Measurements from ENCODE around the gene IFI27.

Gene IFI27

DNA sequence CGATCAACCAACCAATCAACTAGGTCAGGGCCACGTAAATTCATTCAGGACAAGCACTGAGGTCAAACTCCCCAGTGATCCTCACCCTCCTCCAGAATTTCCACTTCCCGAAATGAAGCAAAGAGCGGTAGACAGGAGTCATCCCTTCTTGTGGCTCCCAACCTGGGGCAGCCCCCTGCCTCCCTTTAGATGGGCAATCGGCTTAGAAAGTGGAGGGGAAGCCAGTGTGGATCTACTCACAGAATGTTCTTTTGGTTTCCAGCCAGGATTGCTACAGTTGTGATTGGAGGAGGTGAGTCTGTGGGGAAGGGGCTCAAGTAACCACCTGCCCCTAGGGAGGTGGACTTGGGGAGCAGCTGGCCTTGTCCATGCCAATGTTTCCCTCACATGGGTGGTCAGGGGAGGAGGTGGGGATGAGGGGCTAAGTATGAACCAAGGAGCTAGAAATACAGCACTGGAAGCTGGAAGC is 4.1 kb downstream of the IFI27 start:
- H3K36me3 Mint-ChIP-seq: no peaks in the 10 kb centered on the region
- peaks cover 3% of the 10 kb centered on the region for H3K9me3 Mint-ChIP-seq
- H3K4me1 Mint-ChIP-seq: no peaks in the 10 kb centered on the region
- H3K27me3 Mint-ChIP-seq: peaks cover 68% of the 10 kb centered on the region
- ATAC-seq: no peak
- no peak overlapping the region for H3K4me3 Mint-ChIP-seq
- H3K27ac Mint-ChIP-seq: no peak overlapping the region

DNA sequence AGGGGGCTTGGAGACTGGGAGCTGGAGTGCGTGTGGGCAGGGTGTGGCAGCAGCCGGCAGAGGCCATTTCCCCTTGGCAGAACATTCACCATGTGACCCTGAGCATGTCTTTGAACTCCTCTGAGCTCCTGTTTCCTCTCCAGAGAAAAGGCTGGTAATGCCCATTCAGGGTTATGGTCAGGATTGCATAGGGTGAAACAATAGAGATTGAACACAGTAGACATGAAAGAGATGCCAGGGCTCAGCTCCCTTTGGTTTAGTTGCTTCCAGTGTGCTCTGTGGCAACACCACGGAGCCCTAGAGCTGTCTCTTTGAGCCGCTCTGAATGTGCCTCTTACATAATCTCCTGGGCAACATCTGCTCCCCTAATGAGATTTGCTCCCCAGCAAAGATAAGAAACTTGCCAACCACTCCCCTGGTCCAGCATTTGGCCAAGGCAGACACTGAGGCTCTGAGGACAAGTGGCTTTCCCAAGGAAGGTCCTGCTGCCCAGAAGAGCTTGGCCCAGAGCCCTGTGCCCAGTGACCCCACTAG is 4.6 kb downstream of the IFI27 start:
- Mint-ChIP-seq H3K27ac (no peak overlapping the region), H3K9me3 (peaks cover 5% of the 10 kb centered on the region), H3K36me3 (no peaks in the 10 kb centered on the region), H3K27me3 (peaks cover 68% of the 10 kb centered on the region), H3K4me1 (no peaks in the 10 kb centered on the region), H3K4me3 (no peak overlapping the region)
- ATAC-seq: no peak

DNA sequence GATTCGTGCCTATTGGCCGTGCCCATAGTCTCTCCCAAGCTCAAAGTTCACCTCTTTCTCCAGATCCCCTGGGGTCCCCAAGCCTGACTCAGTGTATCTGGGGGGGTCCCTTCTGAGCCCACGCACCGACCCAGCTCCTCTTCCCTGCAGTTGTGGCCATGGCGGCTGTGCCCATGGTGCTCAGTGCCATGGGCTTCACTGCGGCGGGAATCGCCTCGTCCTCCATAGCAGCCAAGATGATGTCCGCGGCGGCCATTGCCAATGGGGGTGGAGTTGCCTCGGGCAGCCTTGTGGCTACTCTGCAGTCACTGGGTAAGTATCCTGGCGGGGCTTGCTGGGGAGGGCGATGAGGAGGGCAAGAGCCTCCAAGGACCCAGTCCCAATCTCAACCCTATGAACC is 5.1 kb downstream of the IFI27 start:
- Mint-ChIP-seq H3K27me3 (peaks cover 68% of the 10 kb centered on the region), H3K4me1 (no peaks in the 10 kb centered on the region), H3K4me3 (no peak overlapping the region), H3K36me3 (no peaks in the 10 kb centered on the region), H3K27ac (no peak overlapping the region), H3K9me3 (peaks cover 7% of the 10 kb centered on the region)
- no peak for ATAC-seq

DNA sequence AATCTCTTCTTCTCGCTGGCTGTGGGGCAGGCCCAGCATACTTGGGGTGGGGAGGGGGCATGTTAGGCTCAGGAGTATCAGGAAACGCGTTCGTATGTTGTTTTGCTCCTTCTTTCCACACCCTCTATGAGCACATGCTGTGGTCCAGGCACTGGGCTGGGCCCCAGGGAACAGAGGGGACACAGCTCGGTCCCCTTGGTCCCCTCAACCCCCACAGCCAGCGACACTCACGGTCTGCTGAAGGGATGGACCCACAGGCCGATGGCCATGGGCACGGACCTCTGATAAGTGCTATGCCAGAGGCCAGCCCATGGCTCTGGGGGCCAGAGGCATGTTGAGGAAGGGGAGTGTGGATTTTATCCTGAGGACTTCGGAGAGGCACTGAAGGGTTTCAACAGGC is 6.2 kb downstream of the IFI27 start:
- ATAC-seq: peak; percentile 13
- no peak overlapping the region for H3K4me3 Mint-ChIP-seq
- no peak overlapping the region for H3K27ac Mint-ChIP-seq
- peaks cover 66% of the 10 kb centered on the region for H3K27me3 Mint-ChIP-seq
- H3K4me1 Mint-ChIP-seq: no peaks in the 10 kb centered on the region
- peaks cover 12% of the 10 kb centered on the region for H3K9me3 Mint-ChIP-seq
- no peaks in the 10 kb centered on the region for H3K36me3 Mint-ChIP-seq

DNA sequence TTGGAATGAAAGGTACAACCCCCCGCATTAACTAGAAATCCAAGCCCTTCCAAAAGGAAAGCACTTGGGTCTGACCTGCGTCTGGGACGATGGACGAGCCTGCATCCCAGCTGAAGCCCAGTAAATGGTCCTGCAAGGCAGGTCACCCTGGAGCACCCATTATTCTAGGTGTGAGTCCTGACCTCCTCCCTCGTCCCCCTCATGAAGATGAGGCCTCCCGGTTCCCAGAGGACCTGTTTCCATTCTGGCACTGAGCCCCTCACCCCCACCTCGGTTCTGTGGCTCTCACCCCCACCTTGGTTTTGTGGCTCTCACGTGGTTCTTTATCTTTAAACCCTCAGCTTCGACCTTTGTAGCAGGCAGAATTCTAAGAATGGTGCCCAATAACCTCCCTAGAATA is 7.3 kb downstream of the IFI27 start:
- no peaks in the 10 kb centered on the region for H3K36me3 Mint-ChIP-seq
- H3K27ac Mint-ChIP-seq: no peak overlapping the region
- ATAC-seq: no peak
- H3K4me3 Mint-ChIP-seq: no peak overlapping the region
- no peaks in the 10 kb centered on the region for H3K4me1 Mint-ChIP-seq
- peaks cover 55% of the 10 kb centered on the region for H3K27me3 Mint-ChIP-seq
- peaks cover 12% of the 10 kb centered on the region for H3K9me3 Mint-ChIP-seq

DNA sequence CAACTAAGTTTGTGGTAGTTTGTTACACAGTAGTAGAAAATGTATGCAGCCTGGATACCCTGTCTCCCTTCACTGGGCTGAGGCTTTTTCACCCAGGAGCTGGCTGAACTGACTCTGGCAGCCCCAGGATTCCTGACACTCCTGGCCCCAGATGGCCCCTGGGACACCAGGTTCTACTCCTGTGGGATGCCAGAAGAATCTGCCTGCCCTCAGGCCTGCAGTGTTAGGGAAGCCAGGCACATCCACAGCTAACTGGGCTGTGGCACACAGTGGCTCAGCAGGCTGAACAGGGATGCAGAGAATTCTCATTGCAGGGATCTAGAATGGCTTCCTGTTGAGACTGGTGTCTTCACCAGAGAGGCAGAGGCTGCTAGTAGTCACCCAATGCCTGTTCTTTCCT is 8.5 kb downstream of the IFI27 start:
- H3K4me3 Mint-ChIP-seq: no peak overlapping the region
- H3K9me3 Mint-ChIP-seq: peaks cover 12% of the 10 kb centered on the region
- no peak overlapping the region for H3K27ac Mint-ChIP-seq
- no peak for ATAC-seq
- H3K36me3 Mint-ChIP-seq: no peaks in the 10 kb centered on the region
- peaks cover 43% of the 10 kb centered on the region for H3K27me3 Mint-ChIP-seq
- H3K4me1 Mint-ChIP-seq: no peaks in the 10 kb centered on the region

DNA sequence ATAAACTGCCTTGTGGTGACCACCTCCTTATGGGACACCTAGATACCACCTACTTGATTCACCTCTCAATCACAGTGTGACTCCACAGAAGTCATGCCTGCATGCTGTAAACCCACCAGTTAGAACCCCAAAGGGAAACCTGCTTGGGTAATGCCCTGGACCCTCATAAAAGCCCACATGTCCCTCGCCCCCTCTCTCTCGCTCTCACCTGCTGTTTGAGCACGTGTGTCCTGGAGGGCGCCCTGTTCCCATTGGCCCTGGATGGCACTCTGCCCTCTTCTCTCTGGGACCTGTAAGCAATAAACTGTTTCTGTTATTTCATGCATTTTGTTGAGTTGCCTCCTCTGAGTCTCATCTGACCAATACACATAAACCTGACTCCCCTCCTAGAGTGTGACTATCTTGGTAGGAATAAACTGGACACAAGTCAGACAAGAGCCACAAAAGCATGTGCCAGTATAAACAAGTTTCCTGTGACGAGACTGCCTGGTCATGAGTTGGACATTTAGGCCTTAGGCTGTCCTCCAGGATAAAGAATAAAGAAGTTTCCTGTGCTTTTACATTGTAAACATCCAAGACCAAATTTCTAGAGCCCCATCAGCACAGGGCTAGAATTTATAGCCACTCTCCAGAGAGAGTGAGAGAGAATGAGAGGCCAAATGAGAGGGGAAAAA is 10.3 kb downstream of the IFI27 start:
- no peak for ATAC-seq
- Mint-ChIP-seq H3K27ac (no peak overlapping the region), H3K4me1 (no peaks in the 10 kb centered on the region), H3K9me3 (peaks cover 12% of the 10 kb centered on the region), H3K27me3 (peaks cover 25% of the 10 kb centered on the region), H3K36me3 (no peaks in the 10 kb centered on the region), H3K4me3 (no peak overlapping the region)

DNA sequence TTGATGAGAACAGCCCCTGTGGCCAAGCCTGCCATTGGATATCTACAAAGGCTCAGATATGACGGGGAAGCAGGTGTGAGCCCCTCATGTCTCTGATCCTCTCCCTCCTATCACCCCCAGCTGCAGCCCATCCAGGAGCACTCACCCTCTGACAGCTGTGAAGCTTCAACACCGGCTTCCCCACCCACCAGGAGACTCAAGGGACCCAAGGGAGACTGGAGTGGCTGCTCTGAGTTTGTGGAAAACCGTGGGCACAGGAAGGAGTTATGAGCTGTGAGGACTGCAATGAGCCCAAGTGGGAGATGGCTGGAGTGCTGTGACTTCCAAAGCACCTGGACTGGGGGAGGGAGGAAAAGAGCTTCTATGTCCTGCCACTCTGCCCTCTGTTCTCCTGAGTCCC is 10.9 kb downstream of the IFI27 start:
- Mint-ChIP-seq H3K4me3 (no peak overlapping the region), H3K27ac (no peak overlapping the region), H3K27me3 (peaks cover 19% of the 10 kb centered on the region), H3K4me1 (no peaks in the 10 kb centered on the region), H3K9me3 (peaks cover 12% of the 10 kb centered on the region), H3K36me3 (no peaks in the 10 kb centered on the region)
- no peak for ATAC-seq

DNA sequence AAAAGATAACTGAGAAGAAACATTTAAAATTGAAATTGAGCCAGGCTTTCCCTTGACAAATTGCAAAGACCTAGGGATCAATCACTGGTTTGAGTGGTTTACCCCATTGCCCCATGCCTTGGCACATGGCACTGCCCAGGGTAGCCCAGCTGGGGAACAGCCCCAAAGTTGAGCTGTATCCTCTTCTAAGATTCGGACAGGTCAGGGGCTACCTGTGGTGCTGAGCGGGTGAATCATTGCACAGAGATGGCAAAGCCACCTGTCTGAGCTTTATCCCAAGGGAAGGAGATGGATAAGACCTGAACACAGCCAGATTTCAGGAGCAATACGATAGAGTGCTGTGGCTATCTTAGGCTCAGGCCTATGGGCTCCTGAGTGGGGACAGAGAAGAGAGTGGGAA is 11.9 kb downstream of the IFI27 start:
- no peaks in the 10 kb centered on the region for H3K4me1 Mint-ChIP-seq
- no peak overlapping the region for H3K4me3 Mint-ChIP-seq
- no peak for ATAC-seq
- no peak overlapping the region for H3K27ac Mint-ChIP-seq
- H3K36me3 Mint-ChIP-seq: peaks cover 6% of the 10 kb centered on the region
- H3K9me3 Mint-ChIP-seq: peaks cover 12% of the 10 kb centered on the region
- peaks cover 9% of the 10 kb centered on the region for H3K27me3 Mint-ChIP-seq

DNA sequence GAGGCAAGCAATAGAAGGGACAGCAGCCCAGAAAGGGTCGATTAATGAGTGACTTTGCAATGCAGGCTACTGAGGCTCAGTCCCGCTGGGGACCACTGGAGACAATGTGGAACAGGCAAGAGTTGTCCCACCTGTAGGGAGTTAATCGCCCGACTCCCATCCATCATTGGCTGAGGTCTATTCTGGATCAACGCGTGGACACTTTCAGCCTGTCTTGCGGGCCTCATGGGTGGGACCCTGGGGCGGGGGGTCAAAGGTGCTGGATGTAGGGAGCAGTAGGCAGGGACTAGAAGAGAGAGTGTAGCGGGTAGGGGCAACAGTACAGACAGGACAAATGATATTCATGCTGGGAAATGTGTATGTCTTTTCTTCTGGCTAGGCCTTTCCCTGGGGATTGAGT is 12.8 kb downstream of the IFI27 start:
- peaks cover under 1% of the 10 kb centered on the region for H3K4me1 Mint-ChIP-seq
- H3K27ac Mint-ChIP-seq: no peak overlapping the region
- peaks cover 7% of the 10 kb centered on the region for H3K36me3 Mint-ChIP-seq
- no peak overlapping the region for H3K4me3 Mint-ChIP-seq
- H3K9me3 Mint-ChIP-seq: peaks cover 12% of the 10 kb centered on the region
- H3K27me3 Mint-ChIP-seq: peaks cover under 1% of the 10 kb centered on the region
- no peak for ATAC-seq

DNA sequence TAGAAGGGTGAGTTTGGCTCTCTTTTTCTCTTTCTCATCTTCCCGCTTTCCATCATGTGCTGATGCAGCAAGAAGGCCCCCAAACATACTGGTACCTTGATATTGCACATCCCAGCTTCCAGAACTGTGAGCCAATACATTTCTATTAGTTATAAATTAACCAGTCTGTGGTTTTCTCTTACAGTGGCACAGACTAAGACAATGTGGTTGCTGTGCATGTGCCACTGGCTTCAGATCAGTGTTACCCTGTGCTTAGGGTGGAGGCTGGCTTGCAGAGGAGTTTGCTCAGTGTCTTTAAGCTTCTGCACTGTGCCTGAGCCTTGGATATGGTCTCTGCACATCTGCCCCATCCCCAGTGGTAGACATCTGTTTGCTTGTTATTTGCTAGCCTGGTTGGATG is 13.3 kb downstream of the IFI27 start:
- no peaks in the 10 kb centered on the region for H3K27me3 Mint-ChIP-seq
- peaks cover 6% of the 10 kb centered on the region for H3K4me1 Mint-ChIP-seq
- peaks cover 7% of the 10 kb centered on the region for H3K36me3 Mint-ChIP-seq
- no peak for ATAC-seq
- H3K9me3 Mint-ChIP-seq: peaks cover 12% of the 10 kb centered on the region
- no peak overlapping the region for H3K4me3 Mint-ChIP-seq
- H3K27ac Mint-ChIP-seq: no peak overlapping the region

DNA sequence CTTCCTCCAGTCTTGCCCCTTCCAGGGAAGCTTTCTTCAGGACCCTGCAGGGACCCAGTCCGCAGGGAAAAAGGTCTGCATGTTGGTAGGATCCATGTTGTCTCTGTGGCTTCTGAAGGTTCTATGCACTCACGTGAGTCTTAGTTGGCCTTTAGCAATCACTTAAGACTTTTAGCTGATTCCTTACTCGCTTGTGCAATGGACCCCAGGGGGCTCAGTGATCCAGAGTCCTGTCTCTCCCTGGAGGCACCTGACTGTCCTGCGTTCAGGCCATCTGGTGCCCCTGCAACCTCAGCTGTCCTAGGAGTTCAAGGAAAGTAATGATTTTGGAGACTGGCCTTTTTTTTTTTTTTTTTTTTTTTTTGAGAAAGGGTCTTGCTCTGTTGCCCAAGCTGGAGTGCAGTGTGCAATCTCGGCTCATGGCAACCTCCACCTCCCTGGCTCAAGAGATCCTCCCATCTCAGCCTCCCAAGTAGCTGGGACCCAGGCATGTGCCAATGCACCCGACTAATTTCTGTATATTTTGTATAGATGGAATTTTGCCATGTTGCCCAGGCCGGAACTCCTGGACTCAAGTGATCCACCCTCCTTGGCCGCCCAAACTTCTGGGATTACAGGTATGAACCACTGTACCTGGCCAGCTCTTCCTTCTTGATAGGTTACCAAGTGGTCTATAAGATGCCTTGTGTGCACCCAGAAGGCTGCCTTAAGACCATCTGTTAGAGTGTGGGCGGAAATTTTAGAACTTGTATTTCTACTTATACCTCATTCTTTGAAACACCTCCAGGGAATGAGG is 14.2 kb downstream of the IFI27 start:
- ATAC-seq: no peak
- peaks cover 7% of the 10 kb centered on the region for H3K9me3 Mint-ChIP-seq
- H3K27me3 Mint-ChIP-seq: no peaks in the 10 kb centered on the region
- no peak overlapping the region for H3K4me3 Mint-ChIP-seq
- H3K36me3 Mint-ChIP-seq: peaks cover 7% of the 10 kb centered on the region
- peaks cover 15% of the 10 kb centered on the region for H3K4me1 Mint-ChIP-seq
- no peak overlapping the region for H3K27ac Mint-ChIP-seq

DNA sequence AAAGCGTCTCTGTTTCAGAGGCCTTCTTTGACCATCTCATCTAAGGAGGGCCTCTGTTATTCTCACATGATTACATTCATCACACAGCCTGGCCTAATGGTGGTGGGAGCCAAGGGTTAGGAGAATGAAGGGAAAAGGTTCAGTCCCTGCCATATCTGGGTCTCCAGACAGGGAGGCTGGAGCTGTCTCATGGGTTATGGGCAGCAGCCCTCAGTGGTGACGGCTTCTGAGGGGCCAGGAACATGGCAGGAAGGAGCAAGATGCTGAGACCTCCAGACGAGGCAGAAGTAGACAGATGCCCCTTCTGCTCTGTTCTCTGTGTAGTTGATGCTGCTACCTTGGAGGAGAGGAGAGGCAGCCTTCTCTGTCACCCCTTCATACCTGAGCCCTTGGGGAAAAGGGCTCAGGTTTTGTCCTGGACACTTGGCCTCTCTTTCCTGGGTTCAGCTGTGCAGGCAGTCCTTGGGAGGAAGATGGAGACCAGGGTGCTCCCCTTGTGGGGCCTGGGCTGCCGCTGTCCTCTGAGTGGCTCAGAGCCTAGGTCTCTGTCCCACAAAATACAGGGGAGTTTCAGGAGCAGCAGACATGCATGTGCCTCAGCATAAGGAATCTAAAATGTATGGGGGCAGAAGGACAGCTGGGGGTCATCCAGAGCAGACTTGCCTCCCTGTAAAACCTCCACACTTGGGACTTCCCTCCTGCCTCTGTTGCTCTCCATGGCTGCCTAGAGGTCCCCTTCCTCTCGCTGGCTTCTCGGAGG is 15.3 kb downstream of the IFI27 start:
- Mint-ChIP-seq H3K9me3 (peaks cover 3% of the 10 kb centered on the region), H3K36me3 (peaks cover 7% of the 10 kb centered on the region), H3K27me3 (no peaks in the 10 kb centered on the region), H3K27ac (no peak overlapping the region), H3K4me3 (no peak overlapping the region), H3K4me1 (peaks cover 23% of the 10 kb centered on the region)
- no peak for ATAC-seq

DNA sequence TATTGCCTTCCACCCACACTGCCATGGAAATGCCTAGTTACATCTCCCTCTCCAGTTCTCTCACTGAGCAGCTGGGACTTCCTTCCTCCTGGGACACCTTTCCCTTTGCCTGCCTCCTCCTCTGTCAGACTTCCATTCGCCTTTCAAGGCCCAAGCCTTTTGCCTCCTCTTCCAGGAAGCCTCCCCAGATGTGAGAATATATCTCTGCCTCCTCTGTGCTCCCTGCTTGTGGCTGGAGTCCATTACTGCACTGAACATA is 15.8 kb downstream of the IFI27 start:
- Mint-ChIP-seq H3K4me3 (no peak overlapping the region), H3K36me3 (peaks cover 7% of the 10 kb centered on the region), H3K4me1 (peaks cover 23% of the 10 kb centered on the region), H3K27me3 (no peaks in the 10 kb centered on the region), H3K9me3 (no peaks in the 10 kb centered on the region), H3K27ac (no peak overlapping the region)
- ATAC-seq: no peak

DNA sequence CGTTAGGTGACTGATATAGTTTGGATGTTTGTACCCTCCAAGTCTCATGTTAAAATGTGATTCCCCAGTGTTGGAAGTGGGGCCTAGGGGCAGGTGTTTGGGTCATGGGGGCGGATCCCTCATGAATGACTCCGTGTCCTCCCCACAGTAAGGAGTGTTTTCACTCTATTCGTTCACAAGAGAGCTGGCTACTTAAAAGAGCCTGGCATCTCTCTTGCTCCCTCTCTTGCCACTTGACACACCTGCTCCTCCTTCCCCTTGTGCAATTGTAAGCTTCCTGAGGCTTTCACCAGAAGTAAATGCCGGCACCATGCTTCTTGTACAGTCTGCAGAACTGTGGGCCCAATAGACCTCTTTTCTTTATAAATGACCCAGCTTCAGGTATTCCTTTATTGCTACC is 16.3 kb downstream of the IFI27 start:
- Mint-ChIP-seq H3K4me3 (no peak overlapping the region), H3K9me3 (no peaks in the 10 kb centered on the region)

More for the DNA sequence above, 16.3 kb downstream of the IFI27 start:
- no peaks in the 10 kb centered on the region for H3K27me3 Mint-ChIP-seq
- no peak for ATAC-seq
- H3K36me3 Mint-ChIP-seq: peaks cover 7% of the 10 kb centered on the region
- no peak overlapping the region for H3K27ac Mint-ChIP-seq
- peaks cover 23% of the 10 kb centered on the region for H3K4me1 Mint-ChIP-seq

Measured in stimulated activated memory B cell treated with anti-CD40 and anti-IgM and Interleukin-4, amounts not matched to agents 10 μg/mL and 1 μg/mL and 100 μg/mL, for 72 hours (primary cell).